HCT116 (cell line): ENCODE results near the gene DIP2B. TPM values are rescaled to one million over a fixed set of nuclear protein-coding genes. Genes with fewer than 3 reads are reported as not detected.

Experiments used
- ATAC-seq: fragments of 200-7000 bp; cut with Tn5 transposase; 2 replicates; pipeline ENCODE4 v1.9.1; 2020; ENCODE audit warnings: mild to moderate bottlenecking, moderate library complexity
- BruUV-seq: library from RNA; stranded (reverse); fragments of 400-500 nt; replicated peaks from 2 replicates; lab custom pipeline; 2021; lab: Mats Ljungman, UMichigan
- CTCF ChIA-PET: fragments of 300-600 bp; sonication (Branson Sonifier 250); formaldehyde crosslinking; loops from one replicate; lab custom pipeline; 2021; ENCODE audit warnings: antibody characterized with exemption; lab: Charles Lee
- POLR2A ChIA-PET: fragments of 300-600, 350-600 bp; sonication (Branson Sonifier 250); formaldehyde crosslinking; loops from one replicate; lab custom pipeline; 2021; ENCODE audit warnings: antibody characterized with exemption; lab: Charles Lee
- RAD21 ChIA-PET, 2 experiments: fragments of 300-600 bp; sonication (Branson Sonifier 250); formaldehyde crosslinking; loops; one replicate each; lab custom pipeline; 2023; ENCODE audit warnings: low total read pairs in 2 of 2; ENCODE audit not compliant: uncharacterized antibody in 2 of 2, unreplicated experiment in 2 of 2, low non-redundant PET in 1 of 2; lab: Charles Lee
- DNase-seq: peaks from one replicate; pipeline ENCODE4 v3.0.0-alpha.2; 2010; ENCODE audit warnings: low read depth, low spot score
- H2AFZ ChIP-seq: fragments of 200-600 bp; shearing (Covaris generic), sonication (generic); 2 replicates; pipeline ENCODE4 v1.6.1; 2017; ENCODE audit warnings: low read depth, mixed run types, mixed read lengths, antibody characterized with exemption, low read length; ENCODE audit not compliant: poor library complexity, severe bottlenecking
- H3K27ac ChIP-seq: 2 replicates; pipeline ENCODE4 v1.5.1; 2012; ENCODE audit warnings: low read depth, low read length
- H3K27me3 ChIP-seq: fragments of 200-600 bp; sonication (generic); 2 replicates; pipeline ENCODE4 v1.6.1; 2016; ENCODE audit warnings: mixed run types, low read length, mixed read lengths; ENCODE audit not compliant: insufficient read depth
- H3K36me3 ChIP-seq, 2 experiments: fragments of 200-500 bp in 1 of 2; fragments of 200-600 bp in 1 of 2; sonication (Bioruptor generic) in 1 of 2; sonication (generic) in 1 of 2; 2 replicates each; pipeline versions ENCODE4 v1.5.1 to v1.6.1; 2014 to 2016; ENCODE audit warnings: low read length in 2 of 2, inconsistent platforms in 1 of 2, mixed read lengths in 1 of 2, mixed run types in 1 of 2; ENCODE audit not compliant: insufficient read depth in 2 of 2, control insufficient read depth in 1 of 2
- H3K4me1 ChIP-seq, 2 experiments: fragments of 200-600 bp in 1 of 2; sonication (generic) in 1 of 2; 2 replicates each; pipeline versions ENCODE4 v1.5.1 to v1.6.1; 2012 to 2017; ENCODE audit warnings: low read length in 2 of 2, inconsistent platforms in 1 of 2, mild to moderate bottlenecking in 1 of 2, mixed read lengths in 1 of 2, mixed run types in 1 of 2, moderate library complexity in 1 of 2; ENCODE audit not compliant: insufficient read depth in 2 of 2, control insufficient read depth in 1 of 2
- H3K4me2 ChIP-seq: fragments of 200-600 bp; sonication (generic); 2 replicates; pipeline ENCODE4 v1.6.1; 2017; ENCODE audit warnings: mixed run types, low read length, mixed read lengths
- H3K4me3 ChIP-seq, 2 experiments: fragments of 200-600 bp in 1 of 2; sonication (generic) in 1 of 2; replicated peaks in 1 of 2; 2 replicates each; pipeline ENCODE4 v1.5.1; 2011 to 2016; ENCODE audit warnings: low read length in 2 of 2, control low read depth in 1 of 2, low read depth in 1 of 2, mild to moderate bottlenecking in 1 of 2, mixed read lengths in 1 of 2, mixed run types in 1 of 2
- H3K79me2 ChIP-seq: fragments of 200-600 bp; sonication (generic); 2 replicates; pipeline ENCODE4 v1.6.1; 2017; ENCODE audit warnings: mild to moderate bottlenecking, mixed run types, low read length, moderate library complexity, mixed read lengths; ENCODE audit not compliant: insufficient read depth
- H3K9ac ChIP-seq: fragments of 200-600 bp; sonication (generic); 2 replicates; pipeline ENCODE4 v1.6.1; 2016; ENCODE audit warnings: low read length, mixed read lengths
- H3K9me2 ChIP-seq: fragments of 200-600 bp; sonication (generic), shearing (Covaris generic); 2 replicates; pipeline ENCODE4 v1.6.1; 2017; ENCODE audit warnings: mixed run types, mild to moderate bottlenecking, moderate library complexity; ENCODE audit not compliant: insufficient read depth
- H3K9me3 ChIP-seq, 2 experiments: fragments of 200-500 bp in 1 of 2; fragments of 200-600 bp in 1 of 2; sonication (Bioruptor generic) in 1 of 2; sonication (generic) in 1 of 2; 2 replicates each; pipeline ENCODE4 v1.6.1; 2014 to 2017; ENCODE audit warnings: low read length in 2 of 2, mixed read lengths in 2 of 2, inconsistent platforms in 1 of 2, low read depth in 1 of 2, mild to moderate bottlenecking in 1 of 2, mixed run types in 1 of 2, moderate library complexity in 1 of 2; ENCODE audit not compliant: control insufficient read depth in 1 of 2, insufficient read depth in 1 of 2
- H4K20me1 ChIP-seq: fragments of 200-600 bp; sonication (generic), shearing (Covaris generic); 2 replicates; pipeline ENCODE4 v1.6.1; 2017; ENCODE audit warnings: mixed run types, mild to moderate bottlenecking, moderate library complexity; ENCODE audit not compliant: insufficient read depth
- CEBPB ChIP-seq: IDR thresholded peaks from 2 replicates; pipeline ENCODE4 v1.6.1; 2012; ENCODE audit warnings: low read depth
- EGR1 ChIP-seq: IDR thresholded peaks from 2 replicates; pipeline ENCODE4 v1.6.1; 2012; ENCODE audit warnings: low read depth
- ELF1 ChIP-seq: IDR thresholded peaks from 2 replicates; pipeline ENCODE4 v1.6.1; 2012; ENCODE audit warnings: low read depth, borderline replicate concordance
- SRF ChIP-seq: IDR thresholded peaks from 2 replicates; pipeline ENCODE4 v1.6.1; 2012; ENCODE audit warnings: low read depth
- TCF7L2 ChIP-seq: IDR thresholded peaks from 2 replicates; pipeline ENCODE4 v1.7.0; 2011; ENCODE audit warnings: borderline replicate concordance, inconsistent platforms; ENCODE audit not compliant: insufficient read depth, insufficient read length; ENCODE audit errors: extremely low read depth
- intact Hi-C: fragments of 100-400 bp; cut with micrococcal nuclease; formaldehyde crosslinking; loops from 2 replicates; pipeline ENCODE4 v1.10.0; 2022
- total RNA-seq: library from RNA; stranded (reverse); gene quantifications from one replicate; pipeline ENCODE4 v1.2.1, GENCODE V29; 2021; ENCODE audit not compliant: unreplicated experiment
- TF ChIP-seq, protein P1 (sequence below): IDR thresholded peaks from 2 replicates; pipeline ENCODE4 v1.6.1; 2012
- TF ChIP-seq, protein P2 (sequence below), 3 experiments: fragments of 200-600 bp in 1 of 3; sonication (generic) in 1 of 3; IDR thresholded peaks in 2 of 3; conservative IDR thresholded peaks in 1 of 3; 2 replicates each; pipeline ENCODE4 v1.5.1; 2012 to 2017; ENCODE audit warnings: low read depth in 2 of 3, low read length in 2 of 3, antibody characterized with exemption in 1 of 3, borderline replicate concordance in 1 of 3, control low read depth in 1 of 3, mild to moderate bottlenecking in 1 of 3, mixed read lengths in 1 of 3, mixed run types in 1 of 3, moderate library complexity in 1 of 3; ENCODE audit not compliant: insufficient read depth in 1 of 3

Gene DIP2B
- total RNA-seq, 1 experiment from 2014 or later, result 32.3 TPM

DNA sequence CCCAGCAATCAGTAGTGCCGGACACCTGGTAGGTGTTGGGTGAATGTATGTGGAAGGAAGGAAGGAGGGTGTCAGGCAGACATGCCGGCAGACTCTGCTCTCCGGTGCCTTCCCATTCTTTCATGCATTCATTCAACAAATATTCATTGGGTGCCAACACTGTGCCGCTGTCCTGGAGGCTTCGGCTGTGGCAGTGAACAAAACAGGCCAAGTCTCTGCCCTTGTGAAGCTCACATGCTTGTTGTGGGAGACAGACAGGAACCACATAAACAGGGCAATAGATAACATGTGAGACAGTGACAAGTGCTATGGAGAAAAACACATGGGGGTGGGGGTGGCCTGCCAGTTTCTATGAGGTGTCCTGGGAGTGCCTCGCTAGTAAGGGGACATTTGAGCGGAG, 202.6 kb downstream of the DIP2B start:
- RAD21 ChIA-PET, result no interaction called here
- no peak for ATAC-seq

DNA sequence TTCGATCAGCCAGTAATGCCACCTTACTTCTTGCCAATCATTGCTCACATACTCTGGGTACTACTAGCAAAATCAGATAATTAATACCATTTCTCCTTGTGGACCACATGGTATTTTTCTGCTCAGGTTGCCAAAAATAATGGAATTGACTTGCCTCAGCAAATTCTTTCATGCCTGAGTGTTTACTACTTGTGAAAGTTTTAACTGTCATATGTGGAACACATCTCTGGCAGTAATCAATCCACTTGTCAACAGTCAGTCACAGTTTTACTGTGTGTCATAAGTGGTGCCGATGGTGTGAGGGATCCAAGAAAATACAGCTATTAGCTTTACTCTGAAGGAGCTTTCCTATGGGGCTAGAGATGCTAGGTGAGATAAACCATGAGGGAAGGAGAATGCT, 203.8 kb downstream of the DIP2B start:
- Histone ChIP-seq H3K79me2 (no peaks in the 10 kb centered on the region), H2AFZ (no peak overlapping the region), H3K36me3 (peaks cover 13 to 25% of the 10 kb centered on the region in 2 experiments; a peak in 3 of 4 replicates), H3K9ac (no peak overlapping the region), H4K20me1 (no peaks in the 10 kb centered on the region), H3K4me2 (no peak overlapping the region), H3K4me3 (no peak overlapping the region), H3K27me3 (no peaks in the 10 kb centered on the region), H3K9me3 (no peaks in the 10 kb centered on the region), H3K4me1 (no peaks in the 10 kb centered on the region), H3K9me2 (no peaks in the 10 kb centered on the region), H3K27ac (no peak overlapping the region)
- intact Hi-C loops, result no loop called here
- ChIA-PET RAD21 (no interaction called here), CTCF (no interaction called here), POLR2A (no interaction called here)
- no peak for ATAC-seq
- no peak for DNase-seq
- TF ChIP-seq CEBPB, result no peak
- no TSS peak for BruUV-seq

More for the DNA sequence above, 202.6 kb downstream of the DIP2B start:
- Histone ChIP-seq H3K27ac (no peak overlapping the region), H3K79me2 (no peaks in the 10 kb centered on the region), H3K9ac (no peak overlapping the region), H4K20me1 (no peaks in the 10 kb centered on the region), H3K9me2 (no peaks in the 10 kb centered on the region), H3K4me2 (no peak overlapping the region), H2AFZ (no peak overlapping the region), H3K4me1 (no peaks in the 10 kb centered on the region), H3K27me3 (no peaks in the 10 kb centered on the region), H3K9me3 (no peaks in the 10 kb centered on the region), H3K36me3 (peaks cover 13 to 25% of the 10 kb centered on the region in 2 experiments; a peak in 3 of 4 replicates), H3K4me3 (no peak overlapping the region)
- BruUV-seq, result no TSS peak
- intact Hi-C loops, result no loop called here
- TF ChIP-seq, protein P1, sequence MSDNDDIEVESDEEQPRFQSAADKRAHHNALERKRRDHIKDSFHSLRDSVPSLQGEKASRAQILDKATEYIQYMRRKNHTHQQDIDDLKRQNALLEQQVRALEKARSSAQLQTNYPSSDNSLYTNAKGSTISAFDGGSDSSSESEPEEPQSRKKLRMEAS, result no peak
- TF ChIP-seq ELF1, result no peak
- TF ChIP-seq SRF, result no peak
- TF ChIP-seq CEBPB, result no peak
- TF ChIP-seq EGR1, result no peak
- TF ChIP-seq, protein P2, sequence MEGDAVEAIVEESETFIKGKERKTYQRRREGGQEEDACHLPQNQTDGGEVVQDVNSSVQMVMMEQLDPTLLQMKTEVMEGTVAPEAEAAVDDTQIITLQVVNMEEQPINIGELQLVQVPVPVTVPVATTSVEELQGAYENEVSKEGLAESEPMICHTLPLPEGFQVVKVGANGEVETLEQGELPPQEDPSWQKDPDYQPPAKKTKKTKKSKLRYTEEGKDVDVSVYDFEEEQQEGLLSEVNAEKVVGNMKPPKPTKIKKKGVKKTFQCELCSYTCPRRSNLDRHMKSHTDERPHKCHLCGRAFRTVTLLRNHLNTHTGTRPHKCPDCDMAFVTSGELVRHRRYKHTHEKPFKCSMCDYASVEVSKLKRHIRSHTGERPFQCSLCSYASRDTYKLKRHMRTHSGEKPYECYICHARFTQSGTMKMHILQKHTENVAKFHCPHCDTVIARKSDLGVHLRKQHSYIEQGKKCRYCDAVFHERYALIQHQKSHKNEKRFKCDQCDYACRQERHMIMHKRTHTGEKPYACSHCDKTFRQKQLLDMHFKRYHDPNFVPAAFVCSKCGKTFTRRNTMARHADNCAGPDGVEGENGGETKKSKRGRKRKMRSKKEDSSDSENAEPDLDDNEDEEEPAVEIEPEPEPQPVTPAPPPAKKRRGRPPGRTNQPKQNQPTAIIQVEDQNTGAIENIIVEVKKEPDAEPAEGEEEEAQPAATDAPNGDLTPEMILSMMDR (IDR thresholded peaks at IDR 0.05 in 2 of 3, conservative IDR thresholded peaks at IDR 0.05 in 1 of 3; ENCODE audit: borderline replicate concordance in 1 of 3, insufficient read depth in 1 of 3, low read depth in 2 of 3, low read length in 2 of 3), result no peak
- TF ChIP-seq TCF7L2, result no peak
- CTCF ChIA-PET, result no interaction called here
- POLR2A ChIA-PET, result no interaction called here
- DNase-seq, result no peak
